Stimulated activated CD4-positive, alpha-beta T cell treated with anti-CD3 and anti-CD28 coated beads, Interleukin-15, amount 100 ng/mL, for 24 hours (primary cell): ENCODE data around the gene ESPNL.

Source experiments
- DNase-seq: peaks from one replicate; pipeline ENCODE4 v3.0.0-alpha.2; 2020

ESPNL gene

DNA sequence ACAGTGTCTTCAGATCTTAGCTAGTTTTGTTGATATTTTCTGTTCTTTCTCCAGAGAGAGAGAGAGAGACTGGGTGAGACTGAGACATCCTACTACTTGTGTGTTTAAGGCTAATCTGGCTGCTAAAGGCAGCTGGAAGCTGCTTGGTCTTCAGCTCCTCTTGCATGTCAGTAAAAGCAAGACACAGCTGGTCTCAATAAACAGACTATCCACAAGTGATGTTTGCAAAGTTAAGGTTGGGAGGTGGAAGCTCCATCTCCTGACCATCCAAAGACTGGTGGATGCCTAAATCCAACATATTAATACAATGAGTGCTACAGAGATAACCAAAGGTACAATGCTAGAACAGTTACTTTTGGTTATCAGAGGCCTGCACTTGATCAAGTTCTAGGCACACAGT lies 76.5 kb downstream of the ESPNL start:
- DNase-seq = no peak

DNA sequence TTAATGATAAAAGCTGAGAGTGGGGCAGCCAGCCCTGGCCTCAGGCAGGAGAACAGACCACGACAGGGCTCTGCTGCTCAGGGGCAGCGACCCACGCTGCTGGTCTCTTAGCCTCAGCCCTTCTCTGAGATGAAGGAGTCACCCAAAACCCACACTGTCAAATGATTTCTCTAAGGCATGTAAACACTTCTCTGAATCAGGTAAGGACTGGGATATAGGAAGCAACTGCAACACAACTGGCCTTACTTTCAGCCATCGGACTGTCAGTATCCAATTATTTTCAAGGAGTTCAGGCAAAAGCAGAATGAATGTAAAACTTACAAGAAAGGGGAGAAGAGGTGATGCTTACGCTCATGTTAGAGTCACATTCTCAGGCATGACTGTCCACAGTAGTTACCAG lies 80.4 kb downstream of the ESPNL start:
- DNase-seq = no peak

DNA sequence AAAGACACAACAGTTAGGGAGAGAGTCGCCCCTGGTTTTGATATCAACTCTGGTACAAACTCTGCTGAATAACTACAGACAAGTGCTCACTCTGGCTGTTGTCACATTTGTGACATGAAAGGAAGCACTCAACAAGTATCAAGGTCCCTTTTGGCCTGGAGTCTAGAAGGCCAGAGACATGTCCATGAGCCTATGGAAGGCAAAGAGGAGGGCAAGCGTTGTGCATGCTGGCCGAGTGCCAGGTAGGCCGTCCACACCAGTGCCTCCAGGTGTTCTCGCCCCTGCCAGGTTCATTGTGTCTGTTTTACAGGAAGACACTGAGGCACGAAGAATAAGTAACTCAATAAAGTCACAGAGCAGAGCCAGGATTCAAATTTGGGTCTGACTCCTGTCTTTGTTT lies 82.2 kb downstream of the ESPNL start:
- no peak for DNase-seq
